IMR-90 (cell line): ENCODE measurements around the gene OVCA2.

Experiments used
- BHLHE40 ChIP-seq: fragments of 150-350 bp; IDR thresholded peaks from 2 replicates; pipeline ENCODE4 v1.6.1; 2016; ENCODE audit warnings: mild to moderate bottlenecking, low read depth, low read length
- FOS ChIP-seq: fragments of 150-350 bp; IDR thresholded peaks from 2 replicates; pipeline ENCODE4 v1.6.1; 2016; ENCODE audit warnings: low read depth, low read length
- MAFK ChIP-seq: IDR thresholded peaks from 2 replicates; pipeline ENCODE4 v1.6.1; 2012; ENCODE audit warnings: low read depth, low read length, improper control_type of control experiment
- MAZ ChIP-seq: IDR thresholded peaks from 2 replicates; pipeline ENCODE4 v1.6.1; 2012; ENCODE audit warnings: low read depth, mild to moderate bottlenecking, low read length, improper control_type of control experiment, moderate library complexity, borderline replicate concordance
- POLR2A ChIP-seq: IDR thresholded peaks from 2 replicates; pipeline ENCODE4 v1.6.1; 2012; ENCODE audit warnings: mild to moderate bottlenecking, low read depth, low read length
- RFX5 ChIP-seq: IDR thresholded peaks from 2 replicates; pipeline ENCODE4 v1.8.0; 2012; ENCODE audit warnings: low read depth, mild to moderate bottlenecking, low read length, moderate library complexity
- TF ChIP-seq, protein P1 (sequence below): conservative IDR thresholded peaks from 2 replicates; pipeline ENCODE4 v1.5.1; 2012; ENCODE audit warnings: mild to moderate bottlenecking, low read depth, low read length, improper control_type of control experiment
- TF ChIP-seq, protein P2 (sequence below): fragments of 150-350 bp; IDR thresholded peaks from 2 replicates; pipeline ENCODE4 v1.6.1; 2017; ENCODE audit warnings: mild to moderate bottlenecking, antibody characterized with exemption, low read length, low read depth
- TF ChIP-seq, protein P3 (sequence below): fragments of 150-350 bp; IDR thresholded peaks from 2 replicates; pipeline ENCODE4 v1.6.1; 2016; ENCODE audit warnings: low read depth, mild to moderate bottlenecking, low read length, moderate library complexity, borderline replicate concordance

DNA sequence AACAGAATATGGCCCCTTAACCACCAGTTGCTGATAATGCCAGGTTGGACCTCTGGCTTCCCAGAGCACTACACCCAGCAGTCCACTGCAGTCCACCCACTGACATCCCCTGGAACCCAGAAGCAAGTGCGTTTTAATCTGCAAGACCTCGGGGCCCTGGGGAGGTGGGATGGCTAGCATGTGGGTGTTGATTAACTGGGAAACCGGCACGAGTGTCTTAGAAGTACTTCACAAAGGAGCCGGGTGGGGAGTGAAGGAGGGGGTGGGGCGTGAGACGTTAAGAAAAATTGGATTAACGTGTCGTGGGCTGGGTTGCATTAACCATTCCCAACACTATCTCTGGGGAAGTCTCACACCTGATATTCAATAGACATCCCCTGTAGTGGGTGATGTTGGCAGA lies 7.0 kb downstream of the OVCA2 start:
- TF ChIP-seq, protein P1, sequence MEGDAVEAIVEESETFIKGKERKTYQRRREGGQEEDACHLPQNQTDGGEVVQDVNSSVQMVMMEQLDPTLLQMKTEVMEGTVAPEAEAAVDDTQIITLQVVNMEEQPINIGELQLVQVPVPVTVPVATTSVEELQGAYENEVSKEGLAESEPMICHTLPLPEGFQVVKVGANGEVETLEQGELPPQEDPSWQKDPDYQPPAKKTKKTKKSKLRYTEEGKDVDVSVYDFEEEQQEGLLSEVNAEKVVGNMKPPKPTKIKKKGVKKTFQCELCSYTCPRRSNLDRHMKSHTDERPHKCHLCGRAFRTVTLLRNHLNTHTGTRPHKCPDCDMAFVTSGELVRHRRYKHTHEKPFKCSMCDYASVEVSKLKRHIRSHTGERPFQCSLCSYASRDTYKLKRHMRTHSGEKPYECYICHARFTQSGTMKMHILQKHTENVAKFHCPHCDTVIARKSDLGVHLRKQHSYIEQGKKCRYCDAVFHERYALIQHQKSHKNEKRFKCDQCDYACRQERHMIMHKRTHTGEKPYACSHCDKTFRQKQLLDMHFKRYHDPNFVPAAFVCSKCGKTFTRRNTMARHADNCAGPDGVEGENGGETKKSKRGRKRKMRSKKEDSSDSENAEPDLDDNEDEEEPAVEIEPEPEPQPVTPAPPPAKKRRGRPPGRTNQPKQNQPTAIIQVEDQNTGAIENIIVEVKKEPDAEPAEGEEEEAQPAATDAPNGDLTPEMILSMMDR: no peak
- TF ChIP-seq MAZ (no peak), FOS (no peak), BHLHE40 (no peak), MAFK (no peak), POLR2A (peak; percentile 38; the same call in 1 of the 2 replicates), RFX5 (no peak)
- TF ChIP-seq, protein P2, sequence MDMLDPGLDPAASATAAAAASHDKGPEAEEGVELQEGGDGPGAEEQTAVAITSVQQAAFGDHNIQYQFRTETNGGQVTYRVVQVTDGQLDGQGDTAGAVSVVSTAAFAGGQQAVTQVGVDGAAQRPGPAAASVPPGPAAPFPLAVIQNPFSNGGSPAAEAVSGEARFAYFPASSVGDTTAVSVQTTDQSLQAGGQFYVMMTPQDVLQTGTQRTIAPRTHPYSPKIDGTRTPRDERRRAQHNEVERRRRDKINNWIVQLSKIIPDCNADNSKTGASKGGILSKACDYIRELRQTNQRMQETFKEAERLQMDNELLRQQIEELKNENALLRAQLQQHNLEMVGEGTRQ: no peak
- TF ChIP-seq, protein P3, sequence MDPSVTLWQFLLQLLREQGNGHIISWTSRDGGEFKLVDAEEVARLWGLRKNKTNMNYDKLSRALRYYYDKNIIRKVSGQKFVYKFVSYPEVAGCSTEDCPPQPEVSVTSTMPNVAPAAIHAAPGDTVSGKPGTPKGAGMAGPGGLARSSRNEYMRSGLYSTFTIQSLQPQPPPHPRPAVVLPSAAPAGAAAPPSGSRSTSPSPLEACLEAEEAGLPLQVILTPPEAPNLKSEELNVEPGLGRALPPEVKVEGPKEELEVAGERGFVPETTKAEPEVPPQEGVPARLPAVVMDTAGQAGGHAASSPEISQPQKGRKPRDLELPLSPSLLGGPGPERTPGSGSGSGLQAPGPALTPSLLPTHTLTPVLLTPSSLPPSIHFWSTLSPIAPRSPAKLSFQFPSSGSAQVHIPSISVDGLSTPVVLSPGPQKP: no peak
